NCI-H2171 (cell line): ENCODE data around the gene UQCRHL.
A peak's percentile ranks its signal among the peaks of the same experiment; 100 is the strongest.

Source experiments
- DNase-seq: peaks from one replicate; lab custom pipeline; 2025; lab: John Stamatoyannopoulos, UW

Gene UQCRHL

GRCh38 chr1:15797614-15798390 lies 9.6 kb downstream of the UQCRHL start:
- DNase-seq: no peak

- DNase-seq: no peak
Measured at GRCh38 chr1:15796086-15796462, 11.4 kb downstream of the UQCRHL start.

- DNase-seq: no peak
Measured at GRCh38 chr1:15788624-15789301, 18.7 kb downstream of the UQCRHL start.

GRCh38 chr1:15786581-15786980 lies 20.9 kb downstream of the UQCRHL start:
- no peak for DNase-seq

DNA sequence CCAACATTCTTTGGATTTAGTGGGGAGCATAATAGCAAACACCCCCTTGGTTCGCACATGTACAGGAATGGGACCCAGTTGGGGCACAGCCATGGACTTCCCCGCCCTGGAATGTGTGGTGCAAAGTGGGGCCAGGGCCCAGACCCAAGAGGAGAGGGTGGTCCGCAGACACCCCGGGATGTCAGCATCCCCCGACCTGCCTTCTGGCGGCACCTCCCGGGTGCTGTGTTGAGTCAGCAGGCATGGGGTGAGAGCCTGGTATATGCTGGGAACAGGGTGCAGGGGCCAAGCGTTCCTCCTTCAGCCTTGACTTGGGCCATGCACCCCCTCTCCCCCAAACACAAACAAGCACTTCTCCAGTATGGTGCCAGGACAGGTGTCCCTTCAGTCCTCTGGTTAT lies 21.8 kb downstream of the UQCRHL start:
- no peak for DNase-seq

- no peak for DNase-seq
Measured at GRCh38 chr1:15777909-15778707, 29.3 kb downstream of the UQCRHL start.

DNA sequence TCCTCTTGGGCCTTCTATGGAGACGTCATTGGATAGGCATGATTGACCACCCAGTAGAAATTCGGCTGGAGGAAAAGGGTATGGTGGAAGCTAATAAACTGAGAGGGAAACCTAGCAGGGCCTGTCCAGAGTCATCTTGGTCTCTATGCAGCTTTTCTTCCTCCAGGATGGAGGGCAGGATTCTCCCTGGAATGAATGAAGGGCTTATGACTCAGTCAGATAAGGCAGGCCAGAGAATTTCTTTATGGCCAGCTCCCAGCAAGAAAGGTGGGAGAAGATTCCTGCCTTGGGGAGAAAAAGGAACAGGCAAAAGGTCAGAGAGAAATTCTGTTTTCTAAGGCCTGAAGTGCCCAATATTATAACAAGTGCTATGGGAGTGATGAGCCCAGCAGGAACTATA lies 31.7 kb downstream of the UQCRHL start:
- DNase-seq: no peak

GRCh38 chr1:15771836-15772515 lies 35.5 kb downstream of the UQCRHL start:
- DNase-seq: no peak

DNA sequence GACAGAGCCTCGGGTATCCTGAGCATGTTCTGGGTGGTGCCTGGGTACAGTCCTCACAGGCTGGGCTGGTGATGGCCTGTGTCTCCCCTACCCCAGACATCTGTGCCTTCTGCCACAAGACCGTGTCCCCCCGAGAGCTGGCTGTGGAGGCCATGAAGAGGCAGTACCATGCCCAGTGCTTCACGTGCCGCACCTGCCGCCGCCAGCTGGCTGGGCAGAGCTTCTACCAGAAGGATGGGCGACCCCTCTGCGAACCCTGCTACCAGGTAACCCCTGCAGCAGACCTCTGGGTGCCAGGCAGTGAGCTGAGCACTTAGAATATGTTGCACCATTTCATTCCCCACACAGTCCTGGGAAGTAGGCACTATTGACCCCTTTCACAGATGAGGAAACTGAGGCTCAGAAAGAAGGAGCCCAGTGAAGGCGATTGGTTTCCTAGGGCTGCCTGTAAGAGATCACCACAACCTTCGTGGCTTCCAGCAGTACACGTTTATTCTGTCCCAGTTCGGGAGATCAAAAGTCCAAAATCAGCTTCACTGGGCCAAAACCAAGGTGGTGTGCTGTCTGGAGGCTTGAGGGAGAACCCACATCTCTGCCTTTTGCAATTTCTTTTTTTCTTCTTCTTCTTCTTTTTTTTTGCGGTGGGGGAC lies 37.0 kb downstream of the UQCRHL start:
- no peak for DNase-seq

DNA sequence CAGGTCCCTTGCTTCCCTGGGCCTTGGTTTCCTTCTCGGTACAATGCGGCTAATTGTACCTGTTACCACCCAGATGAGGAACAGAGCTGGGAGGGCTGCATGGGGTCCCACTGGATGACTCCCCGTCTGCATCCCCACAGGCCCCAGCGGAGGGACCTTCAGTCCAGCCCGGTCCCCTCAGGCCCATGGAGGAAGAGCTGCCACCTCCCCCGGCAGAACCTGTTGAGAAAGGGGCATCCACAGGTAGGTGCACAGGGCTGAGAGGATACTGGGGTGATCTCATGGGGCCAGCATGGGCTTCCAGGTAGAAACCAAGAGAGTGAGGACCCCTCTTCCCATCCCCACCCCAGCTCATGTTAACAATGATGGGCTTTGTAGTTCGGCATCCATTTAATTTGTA lies 39.1 kb downstream of the UQCRHL start:
- DNase-seq: no peak

DNA sequence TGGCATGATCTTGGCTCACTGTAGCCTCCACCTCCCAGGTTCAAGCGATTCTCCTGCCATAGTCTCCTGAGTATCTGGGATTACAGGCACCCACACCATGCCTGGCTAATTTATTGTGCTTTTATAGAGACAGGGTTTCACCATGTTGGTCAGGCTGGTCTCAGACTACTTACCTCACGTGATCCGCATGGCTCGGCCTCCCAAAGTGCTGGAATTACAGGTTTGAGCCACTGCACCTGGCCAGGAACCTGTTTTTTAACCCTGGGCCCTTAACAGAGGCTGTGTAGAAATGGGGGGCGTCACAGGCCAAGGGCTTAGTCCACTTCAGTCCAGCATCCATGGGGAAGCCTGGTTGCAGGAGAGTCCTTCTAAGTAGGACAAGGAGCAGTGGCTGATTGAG lies 39.5 kb downstream of the UQCRHL start:
- no peak for DNase-seq

- DNase-seq: no peak
Measured at GRCh38 chr1:15765495-15766194, 41.8 kb downstream of the UQCRHL start.

DNA sequence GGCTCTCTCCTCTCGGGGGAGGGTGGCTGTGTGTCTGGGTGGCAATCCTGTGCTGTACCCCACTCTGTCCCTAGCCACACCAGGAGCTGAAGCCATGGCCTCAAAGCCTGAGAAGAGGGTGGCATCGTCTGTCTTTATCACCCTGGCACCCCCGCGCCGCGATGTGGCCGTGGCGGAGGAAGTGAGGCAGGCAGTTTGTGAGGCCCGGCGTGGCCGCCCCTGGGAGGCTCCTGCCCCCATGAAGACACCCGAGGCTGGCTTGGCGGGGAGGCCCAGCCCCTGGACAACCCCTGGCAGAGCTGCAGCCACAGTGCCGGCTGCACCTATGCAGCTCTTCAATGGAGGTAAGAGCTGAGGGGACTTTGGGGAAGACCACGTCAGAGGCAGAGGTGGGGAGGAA lies 42.6 kb downstream of the UQCRHL start:
- no peak for DNase-seq

GRCh38 chr1:15764269-15764764 lies 43.1 kb downstream of the UQCRHL start:
- no peak for DNase-seq

DNA sequence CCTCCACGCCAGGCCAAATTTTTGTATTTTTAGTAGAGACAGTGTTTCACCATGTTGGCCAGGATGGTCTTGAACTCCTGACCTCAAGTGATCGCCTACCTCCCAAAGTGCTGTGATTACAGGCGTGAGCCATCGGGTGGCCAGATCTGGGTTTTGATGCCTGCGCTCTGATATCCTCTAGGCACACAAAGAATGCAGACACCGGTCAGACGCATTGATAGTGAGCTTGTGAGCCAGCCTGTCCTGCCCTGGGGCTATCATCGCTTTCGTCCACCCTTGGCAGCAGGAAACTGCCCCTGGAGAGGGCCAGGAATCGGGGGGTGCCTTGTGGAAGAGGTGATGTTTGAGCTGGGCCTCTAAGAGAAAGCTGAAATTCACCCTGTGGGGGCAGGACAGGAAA lies 44.9 kb downstream of the UQCRHL start:
- no peak for DNase-seq

DNA sequence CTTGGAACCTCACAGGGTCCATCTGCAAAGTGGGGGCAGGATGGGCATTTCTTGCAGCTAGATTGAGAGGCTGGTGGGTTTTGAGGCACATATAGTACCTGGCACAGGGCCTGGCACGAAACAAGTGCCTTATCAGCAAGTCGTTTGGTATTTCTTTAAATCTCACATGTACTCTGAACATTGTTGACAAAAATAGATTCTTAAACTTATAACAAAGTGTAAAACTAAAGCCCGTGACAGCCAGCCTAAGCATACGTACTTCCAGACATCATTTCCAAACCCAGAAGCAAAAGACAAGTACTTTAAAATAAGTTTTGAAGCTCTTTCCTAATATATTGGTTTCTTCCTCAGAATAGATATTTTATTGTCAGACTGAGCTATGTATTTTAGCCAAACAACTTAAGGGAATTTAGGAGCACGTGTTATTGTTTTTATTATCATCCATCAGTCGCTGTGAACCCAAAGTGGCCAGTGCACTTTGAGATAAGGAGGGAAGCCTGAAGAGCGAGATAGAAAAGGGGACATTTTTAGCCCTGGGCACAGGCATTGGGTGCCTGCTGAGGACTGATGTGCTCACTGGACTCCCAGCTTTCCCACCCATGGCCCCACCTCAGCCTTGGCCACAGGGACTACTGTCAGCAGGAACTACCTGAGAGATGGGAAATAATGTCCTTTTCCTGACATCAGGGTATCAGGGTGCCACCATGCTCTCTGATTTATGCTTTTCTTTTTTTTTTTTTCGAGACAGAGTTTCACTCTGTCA lies 45.9 kb downstream of the UQCRHL start:
- no peak for DNase-seq

- no peak for DNase-seq
Measured at GRCh38 chr1:15760520-15761211, 46.8 kb downstream of the UQCRHL start.

- no peak for DNase-seq
Measured at GRCh38 chr1:15758953-15759661, 48.3 kb downstream of the UQCRHL start.

GRCh38 chr1:15758343-15758931 lies 49.0 kb downstream of the UQCRHL start, which contains the start of gene FBLIM1:
TSS of gene FBLIM1 (plus strand) at chr1:15758795. CDS start at chr1:15764984, 6,189 bp downstream.
- peak; percentile 48 for DNase-seq
